PC-3 (cell line): ENCODE measurements around the gene EXOC6B. TPM values are rescaled to one million over a fixed set of nuclear protein-coding genes. Genes with fewer than 3 reads are reported as not detected.

Experiments used
- ATAC-seq: fragments of 200-7000 bp; cut with Tn5 transposase; 2 replicates; pipeline ENCODE4 v1.9.1; 2020; ENCODE audit warnings: mild to moderate bottlenecking, moderate library complexity
- BruUV-seq: library from RNA; stranded (reverse); fragments of 400-500 nt; replicated peaks from 2 replicates; lab custom pipeline; 2021; lab: Mats Ljungman, UMichigan
- CTCF ChIA-PET: fragments of 300-600 bp; sonication (Branson Sonifier 250); formaldehyde crosslinking; loops from one replicate; lab custom pipeline; 2022; ENCODE audit warnings: antibody characterized with exemption; lab: Charles Lee
- POLR2A ChIA-PET: fragments of 300-600 bp; sonication (Branson Sonifier 250); formaldehyde crosslinking; loops from one replicate; lab custom pipeline; 2022; ENCODE audit warnings: antibody characterized with exemption; ENCODE audit not compliant: unreplicated experiment; lab: Charles Lee
- DNase-seq: peaks from one replicate; pipeline ENCODE4 v3.0.0-alpha.2; 2015
- H2AFZ ChIP-seq: fragments of 300-600 bp; sonication (generic); 2 replicates; pipeline ENCODE4 v1.6.0; 2016; ENCODE audit warnings: antibody characterized with exemption, low read length
- H3F3A ChIP-seq: fragments of 300-600 bp; sonication (generic); one replicate; pipeline ENCODE4 v1.6.0; 2017; ENCODE audit warnings: antibody characterized with exemption, low read length, control low read depth, mild to moderate bottlenecking; ENCODE audit not compliant: unreplicated experiment
- H3K27ac ChIP-seq: fragments of 300-600 bp; sonication (generic); 2 replicates; pipeline ENCODE4 v1.5.1; 2016; ENCODE audit warnings: mild to moderate bottlenecking, low read length
- H3K27me3 ChIP-seq: fragments of 300-600 bp; sonication (generic); 2 replicates; pipeline ENCODE4 v1.6.1; 2016; ENCODE audit warnings: low read length, mixed read lengths
- H3K36me3 ChIP-seq: fragments of 300-600 bp; sonication (generic); 2 replicates; pipeline ENCODE4 v1.6.1; 2016; ENCODE audit warnings: low read depth, mixed run types, low read length, mixed read lengths
- H3K4me1 ChIP-seq: fragments of 300-600 bp; sonication (generic); 2 replicates; pipeline ENCODE4 v1.5.1; 2016; ENCODE audit warnings: low read length; ENCODE audit not compliant: insufficient read depth
- H3K4me2 ChIP-seq: fragments of 300-600 bp; sonication (generic); 2 replicates; pipeline ENCODE4 v1.6.0; 2016; ENCODE audit warnings: low read length
- H3K4me3 ChIP-seq: fragments of 300-600 bp; sonication (generic); 2 replicates; pipeline ENCODE4 v1.5.1; 2016; ENCODE audit warnings: mild to moderate bottlenecking, low read length, mixed read lengths
- H3K79me2 ChIP-seq: fragments of 300-600 bp; sonication (generic); 2 replicates; pipeline ENCODE4 v1.6.1; 2017; ENCODE audit warnings: low read length, mixed read lengths
- H3K9ac ChIP-seq: fragments of 300-600 bp; sonication (generic); 2 replicates; pipeline ENCODE4 v1.6.0; 2016; ENCODE audit warnings: mild to moderate bottlenecking, low read length
- H3K9me2 ChIP-seq: fragments of 300-600 bp; sonication (generic); replicated peaks from 2 replicates; pipeline ENCODE4 v1.6.1; 2016; ENCODE audit warnings: mixed run types, low read length, mixed read lengths
- H3K9me3 ChIP-seq: fragments of 300-600 bp; sonication (generic); 2 replicates; pipeline ENCODE4 v1.6.1; 2016; ENCODE audit warnings: low read length, mixed read lengths
- H4K20me1 ChIP-seq: fragments of 300-600 bp; sonication (generic); 2 replicates; pipeline ENCODE4 v1.6.1; 2016; ENCODE audit warnings: low read length, mixed read lengths
- CTCF ChIP-seq: fragments of 300-600 bp; sonication (generic); conservative IDR thresholded peaks from 2 replicates; pipeline ENCODE4 v1.5.1; 2017; ENCODE audit warnings: antibody characterized with exemption, low read depth, mild to moderate bottlenecking, low read length
- EZH2 ChIP-seq: fragments of 300-600 bp; sonication (generic); IDR thresholded peaks from one replicate; pipeline ENCODE4 v1.6.1; 2017; ENCODE audit warnings: antibody characterized with exemption, mild to moderate bottlenecking, low read length; ENCODE audit not compliant: unreplicated experiment
- EZH2phosphoT487 ChIP-seq: fragments of 300-600 bp; sonication (generic); IDR thresholded peaks from 2 replicates; pipeline ENCODE4 v1.6.1; 2018; ENCODE audit warnings: mild to moderate bottlenecking, antibody characterized with exemption, low read length, borderline replicate concordance
- intact Hi-C: fragments of 100-400 bp; cut with micrococcal nuclease; formaldehyde crosslinking; loops from 2 replicates; pipeline ENCODE4 v1.9.0; 2023
- total RNA-seq: library from RNA; depleted of rRNA; stranded (reverse); fragments of >200 nt; gene quantifications from 2 replicates; pipeline ENCODE4 v1.2.3, GENCODE V29; 2014

EXOC6B gene
- total RNA-seq, 1 experiment from 2014 or later = 13.9 TPM

- DNase-seq (no peak), ATAC-seq (no peak)
- POLR2A ChIA-PET = no interaction called here
- intact Hi-C loops = no loop called here
- Histone ChIP-seq H3K9me3 (no peaks in the 10 kb centered on the region), H3K4me2 (no peak overlapping the region), H3K4me3 (no peak overlapping the region), H3K27ac (no peak overlapping the region), H3K9ac (no peak overlapping the region), H3F3A (no peaks in the 10 kb centered on the region), H3K79me2 (no peaks in the 10 kb centered on the region), H3K4me1 (peaks cover 10% of the 10 kb centered on the region), H3K27me3 (no peaks in the 10 kb centered on the region), H3K9me2 (no peaks in the 10 kb centered on the region), H4K20me1 (no peaks in the 10 kb centered on the region), H3K36me3 (no peaks in the 10 kb centered on the region), H2AFZ (no peak overlapping the region)
- no TSS peak for BruUV-seq
- TF ChIP-seq CTCF (no peak), EZH2phosphoT487 (no peak), EZH2 (no peak)
- CTCF ChIA-PET = no interaction called here
These were observed 196.8 kb downstream of the EXOC6B start for GRCh38 chr2:72629062-72629461.

GRCh38 chr2:72627083-72627482 is 198.8 kb downstream of the EXOC6B start:
- Histone ChIP-seq H3K36me3 (no peaks in the 10 kb centered on the region), H4K20me1 (no peaks in the 10 kb centered on the region), H3F3A (no peaks in the 10 kb centered on the region), H3K27me3 (no peaks in the 10 kb centered on the region), H3K4me1 (peaks cover 10% of the 10 kb centered on the region), H3K27ac (no peak overlapping the region), H3K9me2 (no peaks in the 10 kb centered on the region), H2AFZ (no peak overlapping the region), H3K4me3 (no peak overlapping the region), H3K9me3 (no peaks in the 10 kb centered on the region), H3K79me2 (no peaks in the 10 kb centered on the region), H3K4me2 (no peak overlapping the region), H3K9ac (no peak overlapping the region)
- DNase-seq = no peak
- ChIA-PET POLR2A (no interaction called here), CTCF (no interaction called here)
- no TSS peak for BruUV-seq
- TF ChIP-seq EZH2phosphoT487 (no peak), CTCF (no peak), EZH2 (no peak)
- no peak for ATAC-seq
- intact Hi-C loops = no loop called here

GRCh38 chr2:72625366-72625765 is 200.5 kb downstream of the EXOC6B start:
- H3F3A ChIP-seq = no peaks in the 10 kb centered on the region
- H3K4me3 ChIP-seq = no peak overlapping the region
- no peaks in the 10 kb centered on the region for H4K20me1 ChIP-seq
- H3K9ac ChIP-seq = no peak overlapping the region
- H2AFZ ChIP-seq = no peak overlapping the region
- no peak for DNase-seq
- H3K9me3 ChIP-seq = no peaks in the 10 kb centered on the region
- ATAC-seq = no peak
- CTCF ChIA-PET = no interaction called here
- H3K27me3 ChIP-seq = no peaks in the 10 kb centered on the region
- no peak overlapping the region for H3K27ac ChIP-seq
- no peaks in the 10 kb centered on the region for H3K79me2 ChIP-seq
- intact Hi-C loops = no loop called here
- no peak overlapping the region for H3K4me2 ChIP-seq
- POLR2A ChIA-PET = no interaction called here
- H3K36me3 ChIP-seq = no peaks in the 10 kb centered on the region
- peaks cover 3% of the 10 kb centered on the region; the same call in 1 of the 2 replicates for H3K4me1 ChIP-seq
- BruUV-seq = no TSS peak
- no peak for TF ChIP-seq EZH2phosphoT487
- TF ChIP-seq EZH2 = no peak
- no peak for TF ChIP-seq CTCF
- H3K9me2 ChIP-seq = no peaks in the 10 kb centered on the region
